PC-3 (cell line): Measurements from ENCODE around the gene TCOF1. TPM values are rescaled to one million over a fixed set of nuclear protein-coding genes. Genes with fewer than 3 reads are reported as not detected.

Experiments
- ATAC-seq: fragments of 200-7000 bp; cut with Tn5 transposase; 2 replicates; pipeline ENCODE4 v1.9.1; 2020; ENCODE audit warnings: mild to moderate bottlenecking, moderate library complexity
- BruUV-seq: library from RNA; stranded (reverse); fragments of 400-500 nt; replicated peaks from 2 replicates; lab custom pipeline; 2021; lab: Mats Ljungman, UMichigan
- CTCF ChIA-PET: fragments of 300-600 bp; sonication (Branson Sonifier 250); formaldehyde crosslinking; loops from one replicate; lab custom pipeline; 2022; ENCODE audit warnings: antibody characterized with exemption; lab: Charles Lee
- POLR2A ChIA-PET: fragments of 300-600 bp; sonication (Branson Sonifier 250); formaldehyde crosslinking; loops from one replicate; lab custom pipeline; 2022; ENCODE audit warnings: antibody characterized with exemption; ENCODE audit not compliant: unreplicated experiment; lab: Charles Lee
- DNase-seq: peaks from one replicate; pipeline ENCODE4 v3.0.0-alpha.2; 2015
- H2AFZ ChIP-seq: fragments of 300-600 bp; sonication (generic); 2 replicates; pipeline ENCODE4 v1.6.0; 2016; ENCODE audit warnings: antibody characterized with exemption, low read length
- H3F3A ChIP-seq: fragments of 300-600 bp; sonication (generic); one replicate; pipeline ENCODE4 v1.6.0; 2017; ENCODE audit warnings: antibody characterized with exemption, low read length, control low read depth, mild to moderate bottlenecking; ENCODE audit not compliant: unreplicated experiment
- H3K27ac ChIP-seq: fragments of 300-600 bp; sonication (generic); 2 replicates; pipeline ENCODE4 v1.5.1; 2016; ENCODE audit warnings: mild to moderate bottlenecking, low read length
- H3K27me3 ChIP-seq: fragments of 300-600 bp; sonication (generic); 2 replicates; pipeline ENCODE4 v1.6.1; 2016; ENCODE audit warnings: low read length, mixed read lengths
- H3K36me3 ChIP-seq: fragments of 300-600 bp; sonication (generic); 2 replicates; pipeline ENCODE4 v1.6.1; 2016; ENCODE audit warnings: low read depth, mixed run types, low read length, mixed read lengths
- H3K4me1 ChIP-seq: fragments of 300-600 bp; sonication (generic); 2 replicates; pipeline ENCODE4 v1.5.1; 2016; ENCODE audit warnings: low read length; ENCODE audit not compliant: insufficient read depth
- H3K4me2 ChIP-seq: fragments of 300-600 bp; sonication (generic); 2 replicates; pipeline ENCODE4 v1.6.0; 2016; ENCODE audit warnings: low read length
- H3K4me3 ChIP-seq: fragments of 300-600 bp; sonication (generic); 2 replicates; pipeline ENCODE4 v1.5.1; 2016; ENCODE audit warnings: mild to moderate bottlenecking, low read length, mixed read lengths
- H3K79me2 ChIP-seq: fragments of 300-600 bp; sonication (generic); 2 replicates; pipeline ENCODE4 v1.6.1; 2017; ENCODE audit warnings: low read length, mixed read lengths
- H3K9ac ChIP-seq: fragments of 300-600 bp; sonication (generic); 2 replicates; pipeline ENCODE4 v1.6.0; 2016; ENCODE audit warnings: mild to moderate bottlenecking, low read length
- H3K9me2 ChIP-seq: fragments of 300-600 bp; sonication (generic); replicated peaks from 2 replicates; pipeline ENCODE4 v1.6.1; 2016; ENCODE audit warnings: mixed run types, low read length, mixed read lengths
- H3K9me3 ChIP-seq: fragments of 300-600 bp; sonication (generic); 2 replicates; pipeline ENCODE4 v1.6.1; 2016; ENCODE audit warnings: low read length, mixed read lengths
- H4K20me1 ChIP-seq: fragments of 300-600 bp; sonication (generic); 2 replicates; pipeline ENCODE4 v1.6.1; 2016; ENCODE audit warnings: low read length, mixed read lengths
- CTCF ChIP-seq: fragments of 300-600 bp; sonication (generic); conservative IDR thresholded peaks from 2 replicates; pipeline ENCODE4 v1.5.1; 2017; ENCODE audit warnings: antibody characterized with exemption, low read depth, mild to moderate bottlenecking, low read length
- EZH2 ChIP-seq: fragments of 300-600 bp; sonication (generic); IDR thresholded peaks from one replicate; pipeline ENCODE4 v1.6.1; 2017; ENCODE audit warnings: antibody characterized with exemption, mild to moderate bottlenecking, low read length; ENCODE audit not compliant: unreplicated experiment
- EZH2phosphoT487 ChIP-seq: fragments of 300-600 bp; sonication (generic); IDR thresholded peaks from 2 replicates; pipeline ENCODE4 v1.6.1; 2018; ENCODE audit warnings: mild to moderate bottlenecking, antibody characterized with exemption, low read length, borderline replicate concordance
- intact Hi-C: fragments of 100-400 bp; cut with micrococcal nuclease; formaldehyde crosslinking; loops from 2 replicates; pipeline ENCODE4 v1.9.0; 2023
- total RNA-seq: library from RNA; depleted of rRNA; stranded (reverse); fragments of >200 nt; gene quantifications from 2 replicates; pipeline ENCODE4 v1.2.3, GENCODE V29; 2014

Gene TCOF1
- total RNA-seq, 1 experiment from 2014 or later, result 113 TPM

- Histone ChIP-seq H2AFZ (no peak overlapping the region), H3K9ac (no peak overlapping the region), H3K27ac (no peak overlapping the region), H3K9me2 (no peaks in the 10 kb centered on the region), H3K4me2 (no peak overlapping the region), H3K9me3 (no peaks in the 10 kb centered on the region), H3K27me3 (no peaks in the 10 kb centered on the region), H3K4me1 (peaks cover 10% of the 10 kb centered on the region), H4K20me1 (no peaks in the 10 kb centered on the region), H3K36me3 (no peaks in the 10 kb centered on the region), H3F3A (no peaks in the 10 kb centered on the region), H3K4me3 (no peak overlapping the region), H3K79me2 (no peaks in the 10 kb centered on the region)
- ATAC-seq, result no peak
- no TSS peak for BruUV-seq
- POLR2A ChIA-PET, result no interaction called here
- no peak for TF ChIP-seq EZH2phosphoT487
- TF ChIP-seq CTCF, result no peak
- TF ChIP-seq EZH2, result no peak
- no peak for DNase-seq
- CTCF ChIA-PET, result interaction anchor here (0.6 to 0.7 kb wide), 2 partner anchors 88 to 93 kb away, joined by 3 to 4 read pairs; no protein-coding TSS in a partner anchor
- intact Hi-C loops, result no loop called here
These were observed 5.1 kb upstream of the TCOF1 start for GRCh38 chr5:150352244-150353031.

- H3K9me2 ChIP-seq, result no peaks in the 10 kb centered on the region
- peaks cover 10% of the 10 kb centered on the region for H3K4me1 ChIP-seq
- no TSS peak for BruUV-seq
- no peaks in the 10 kb centered on the region for H3K36me3 ChIP-seq
- H2AFZ ChIP-seq, result no peak overlapping the region
- H3K4me2 ChIP-seq, result no peak overlapping the region
- DNase-seq (no peak), ATAC-seq (no peak)
- ChIA-PET POLR2A (no interaction called here), CTCF (no interaction called here)
- no peaks in the 10 kb centered on the region for H3F3A ChIP-seq
- TF ChIP-seq EZH2phosphoT487 (no peak), EZH2 (no peak), CTCF (no peak)
- H4K20me1 ChIP-seq, result no peaks in the 10 kb centered on the region
- no peak overlapping the region for H3K27ac ChIP-seq
- no peak overlapping the region for H3K4me3 ChIP-seq
- H3K9me3 ChIP-seq, result no peaks in the 10 kb centered on the region
- H3K27me3 ChIP-seq, result no peaks in the 10 kb centered on the region
- intact Hi-C loops, result no loop called here
- peaks cover 6% of the 10 kb centered on the region for H3K79me2 ChIP-seq
- H3K9ac ChIP-seq, result no peak overlapping the region
These were observed 4.3 kb upstream of the TCOF1 start for GRCh38 chr5:150353032-150353675.
